ENCODE data around the gene DENND2D. TPM values are rescaled to one million over a fixed set of nuclear protein-coding genes. Genes with fewer than 3 reads are reported as not detected.

The DENND2D gene
- total RNA-seq, 1 donor from 2014 or later = not detected

DNA sequence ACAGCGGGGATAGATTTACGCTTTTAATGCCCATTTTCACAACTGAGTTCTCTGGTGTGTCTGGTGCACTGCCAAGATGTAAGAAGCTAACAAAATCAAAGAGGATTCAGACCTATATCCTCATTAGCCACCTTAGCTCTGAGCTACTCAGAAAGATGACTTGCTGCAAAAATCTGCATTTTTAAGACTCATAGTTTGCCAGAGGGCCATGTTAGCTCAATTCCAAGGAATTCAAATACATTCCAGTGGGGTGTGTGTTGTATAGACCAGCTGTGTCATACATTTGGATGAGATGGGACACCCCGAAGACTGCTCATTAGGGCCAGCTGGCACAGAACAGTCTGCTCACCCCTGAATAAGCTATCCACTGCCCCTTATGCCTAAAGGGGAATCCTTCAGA is 8.9 kb downstream of the DENND2D start:
- TF ChIP-seq CTCF (IDR thresholded peaks at IDR 0.05; ENCODE audit: partially characterized antibody, unreplicated experiment) = no peak
- Mint-ChIP-seq H3K27me3 (ENCODE audit: unreplicated experiment) (peaks cover 3% of the 10 kb centered on the region), H3K9me3 (ENCODE audit: unreplicated experiment) (no peaks in the 10 kb centered on the region), H3K4me3 (ENCODE audit: unreplicated experiment) (no peak overlapping the region), H3K36me3 (ENCODE audit: unreplicated experiment) (peaks cover 8% of the 10 kb centered on the region), H3K4me1 (ENCODE audit: low read depth, unreplicated experiment) (peaks cover 7% of the 10 kb centered on the region), H3K27ac (ENCODE audit: unreplicated experiment) (no peak overlapping the region)
- no peak for DNase-seq

- Mint-ChIP-seq H3K4me1 (ENCODE audit: low read depth, unreplicated experiment) (peaks cover 7% of the 10 kb centered on the region), H3K9me3 (ENCODE audit: unreplicated experiment) (no peaks in the 10 kb centered on the region), H3K27me3 (ENCODE audit: unreplicated experiment) (peaks cover 1% of the 10 kb centered on the region), H3K4me3 (ENCODE audit: unreplicated experiment) (no peak overlapping the region), H3K27ac (ENCODE audit: unreplicated experiment) (no peak overlapping the region), H3K36me3 (ENCODE audit: unreplicated experiment) (peaks cover 8% of the 10 kb centered on the region)
- no peak for TF ChIP-seq CTCF (IDR thresholded peaks at IDR 0.05; ENCODE audit: partially characterized antibody, unreplicated experiment)
- no peak for DNase-seq
Observed at GRCh38 chr1:111190931-111191451, 9.5 kb downstream of the DENND2D start.

DNA sequence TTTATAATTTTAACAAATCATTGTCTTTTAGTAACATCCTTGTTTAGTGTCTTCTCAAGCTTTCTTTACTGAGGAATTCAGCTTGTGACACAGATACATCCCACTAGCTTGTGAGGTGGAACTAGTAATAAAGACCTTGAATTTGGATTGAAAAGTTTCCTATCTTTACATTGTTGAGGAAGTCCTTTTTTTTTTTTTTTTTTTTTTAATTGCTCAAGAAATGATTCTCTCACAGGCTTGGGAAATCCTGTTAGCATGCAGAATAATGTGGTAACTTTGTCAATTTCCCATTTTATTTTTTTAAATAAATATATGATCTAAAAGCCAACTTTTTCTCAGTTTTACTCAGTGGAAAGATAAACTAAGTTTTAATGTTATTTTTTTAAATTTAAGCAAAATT is 15.8 kb downstream of the DENND2D start:
- Mint-ChIP-seq H3K4me3 (ENCODE audit: unreplicated experiment) (no peak overlapping the region), H3K36me3 (ENCODE audit: unreplicated experiment) (peaks cover 15% of the 10 kb centered on the region), H3K27ac (ENCODE audit: unreplicated experiment) (no peak overlapping the region), H3K4me1 (ENCODE audit: low read depth, unreplicated experiment) (no peaks in the 10 kb centered on the region), H3K27me3 (ENCODE audit: unreplicated experiment) (peaks cover 1% of the 10 kb centered on the region), H3K9me3 (ENCODE audit: unreplicated experiment) (no peaks in the 10 kb centered on the region)
- no peak for DNase-seq
- no peak for TF ChIP-seq CTCF (IDR thresholded peaks at IDR 0.05; ENCODE audit: partially characterized antibody, unreplicated experiment)

DNA sequence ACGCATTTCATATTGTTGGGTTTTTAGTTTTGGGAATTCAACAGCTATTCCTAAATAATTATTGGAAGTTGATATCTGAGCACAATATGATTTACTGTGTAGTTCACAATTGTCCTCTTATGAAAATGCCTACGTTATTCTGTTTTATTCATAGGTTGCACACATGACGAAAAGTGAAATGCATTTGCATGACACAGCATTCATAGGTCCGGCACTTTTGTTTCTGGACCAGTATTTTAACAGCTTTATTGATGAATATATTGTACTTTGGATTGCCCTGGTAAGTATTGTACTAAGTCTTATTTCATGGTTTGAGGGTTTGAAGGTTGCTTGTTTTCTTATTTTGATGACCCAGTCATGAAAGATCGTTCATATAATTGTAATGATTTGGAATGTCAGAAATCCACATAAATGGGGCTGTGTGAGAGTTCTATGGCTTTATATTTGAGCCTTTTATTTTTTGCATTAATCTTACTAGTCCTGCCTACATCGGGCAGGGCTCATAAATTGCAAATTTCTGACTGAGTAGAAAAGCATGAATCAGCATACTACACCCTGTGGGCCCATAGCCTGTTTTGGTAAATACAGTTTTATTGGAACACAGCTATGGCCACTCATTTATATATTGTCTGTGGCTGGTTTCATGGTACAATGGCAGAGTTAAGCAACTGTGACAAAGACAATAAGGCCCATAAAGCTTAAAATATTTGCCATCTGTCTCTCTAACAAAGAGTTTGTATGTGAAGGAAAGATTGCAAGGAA is 17.0 kb downstream of the DENND2D start:
- DNase-seq = no peak
- Mint-ChIP-seq H3K36me3 (ENCODE audit: unreplicated experiment) (peaks cover 10% of the 10 kb centered on the region), H3K9me3 (ENCODE audit: unreplicated experiment) (no peaks in the 10 kb centered on the region), H3K4me3 (ENCODE audit: unreplicated experiment) (no peak overlapping the region), H3K27ac (ENCODE audit: unreplicated experiment) (no peak overlapping the region), H3K4me1 (ENCODE audit: low read depth, unreplicated experiment) (no peaks in the 10 kb centered on the region), H3K27me3 (ENCODE audit: unreplicated experiment) (peaks cover 1% of the 10 kb centered on the region)
- TF ChIP-seq CTCF (IDR thresholded peaks at IDR 0.05; ENCODE audit: partially characterized antibody, unreplicated experiment) = no peak

- H3K9me3 Mint-ChIP-seq (ENCODE audit: unreplicated experiment) = no peaks in the 10 kb centered on the region
- H3K27ac Mint-ChIP-seq (ENCODE audit: unreplicated experiment) = no peak overlapping the region
- no peak for TF ChIP-seq CTCF (IDR thresholded peaks at IDR 0.05; ENCODE audit: partially characterized antibody, unreplicated experiment)
- no peak overlapping the region for H3K4me3 Mint-ChIP-seq (ENCODE audit: unreplicated experiment)
- peaks cover 7% of the 10 kb centered on the region for H3K36me3 Mint-ChIP-seq (ENCODE audit: unreplicated experiment)
- DNase-seq = no peak
- H3K4me1 Mint-ChIP-seq (ENCODE audit: low read depth, unreplicated experiment) = no peaks in the 10 kb centered on the region
- H3K27me3 Mint-ChIP-seq (ENCODE audit: unreplicated experiment) = no peaks in the 10 kb centered on the region
Observed at GRCh38 chr1:111182052-111182451, 18.4 kb downstream of the DENND2D start.

All from glutamatergic neuron (in vitro differentiated cells).